Dermis blood vessel endothelial cell (primary cell): ENCODE measurements around the gene CLDN8. TPM values are rescaled to one million over a fixed set of nuclear protein-coding genes. Genes with fewer than 3 reads are reported as not detected.

Experiments used
- DNase-seq: peaks from one replicate; pipeline ENCODE4 v3.0.0; 2010
- total RNA-seq: library from RNA; depleted of rRNA; stranded (reverse); fragments of >200 nt; gene quantifications from 2 replicates; pipeline ENCODE4 v1.2.3, GENCODE V29; 2014

The CLDN8 gene
- total RNA-seq: not detected in 2 replicates

DNA sequence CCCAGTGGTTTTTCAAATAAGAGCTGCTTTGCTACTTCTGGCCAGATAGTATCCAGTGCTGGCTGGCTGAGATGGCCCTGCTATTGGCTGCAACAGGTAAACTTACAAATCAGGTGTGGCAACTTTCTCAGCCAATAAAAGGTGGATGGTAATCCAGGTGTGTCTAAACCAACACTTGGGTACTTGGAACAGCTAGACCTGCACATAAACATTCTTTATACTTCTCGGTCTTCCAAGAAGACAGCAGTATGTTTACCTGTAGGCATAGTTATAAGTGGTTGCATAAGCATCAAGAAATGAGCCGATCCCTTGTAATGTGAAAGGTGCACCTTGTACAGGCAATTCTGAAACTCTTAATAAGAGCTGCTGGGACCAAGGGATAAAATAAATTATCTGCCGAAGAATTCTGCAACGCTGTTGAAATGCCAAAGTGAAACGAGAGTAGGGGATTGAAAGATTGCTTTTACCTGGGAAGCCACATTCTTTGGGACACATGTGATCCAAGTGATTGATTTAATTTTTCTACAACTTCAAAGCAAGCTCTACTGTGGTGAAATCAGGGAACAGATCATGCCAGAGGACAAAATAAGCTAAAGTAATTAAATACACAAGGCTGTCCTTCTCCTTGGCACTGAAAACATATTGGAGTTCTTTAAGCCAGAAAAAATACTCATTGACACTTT, at the start of gene CLDN8:
Gene CLDN8, minus strand, starts transcription at position 57 of the 683 bp plus-strand sequence. CDS start 172 bp downstream, outside the sequence.
- no peak for DNase-seq

GRCh38 chr21:30257773-30258172, 41.9 kb upstream of the CLDN8 start:
- no peak for DNase-seq

DNA sequence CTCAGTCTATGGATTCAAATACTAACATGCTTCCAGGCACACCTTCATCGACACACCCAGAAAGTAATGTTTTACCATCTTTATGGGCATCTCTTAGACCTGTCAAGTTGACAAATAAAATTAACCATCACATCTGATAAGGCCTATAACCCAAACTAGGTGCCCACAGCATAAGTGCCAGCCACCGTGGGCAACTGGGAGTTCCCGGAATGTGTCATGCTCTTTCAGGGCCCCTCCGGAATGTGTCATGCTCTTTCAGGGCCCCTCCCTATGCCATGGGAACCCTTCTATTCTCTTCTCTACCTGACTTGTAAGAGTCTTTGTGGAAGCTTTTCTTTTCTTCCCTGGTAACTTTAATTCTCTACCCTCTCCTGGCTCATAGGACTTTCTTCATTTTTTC, 40.2 kb upstream of the CLDN8 start:
- no peak for DNase-seq

DNA sequence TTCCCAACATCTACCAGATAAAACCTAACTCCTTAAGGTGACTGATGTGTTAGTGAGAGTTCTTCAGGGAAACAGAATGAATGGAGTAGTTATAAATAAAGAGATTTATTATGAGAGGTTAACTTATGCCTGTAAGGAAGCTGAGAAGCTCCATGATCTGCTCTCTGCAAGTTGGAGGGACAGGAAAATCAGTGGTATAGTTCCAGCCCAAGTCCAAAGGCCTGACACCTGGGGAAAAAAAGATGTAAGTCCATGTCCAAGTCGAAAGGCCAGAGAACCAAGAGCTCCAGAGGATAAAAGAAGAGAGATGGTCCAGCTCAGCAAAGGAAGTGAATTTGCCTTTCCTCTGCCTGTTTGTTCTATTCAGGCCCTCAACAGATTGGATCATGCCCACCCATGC, 39.8 kb upstream of the CLDN8 start:
- DNase-seq: no peak

- no peak for DNase-seq
These were observed 35.9 kb upstream of the CLDN8 start for GRCh38 chr21:30251781-30252180.

GRCh38 chr21:30249936-30250335, 34.0 kb upstream of the CLDN8 start:
- no peak for DNase-seq

DNA sequence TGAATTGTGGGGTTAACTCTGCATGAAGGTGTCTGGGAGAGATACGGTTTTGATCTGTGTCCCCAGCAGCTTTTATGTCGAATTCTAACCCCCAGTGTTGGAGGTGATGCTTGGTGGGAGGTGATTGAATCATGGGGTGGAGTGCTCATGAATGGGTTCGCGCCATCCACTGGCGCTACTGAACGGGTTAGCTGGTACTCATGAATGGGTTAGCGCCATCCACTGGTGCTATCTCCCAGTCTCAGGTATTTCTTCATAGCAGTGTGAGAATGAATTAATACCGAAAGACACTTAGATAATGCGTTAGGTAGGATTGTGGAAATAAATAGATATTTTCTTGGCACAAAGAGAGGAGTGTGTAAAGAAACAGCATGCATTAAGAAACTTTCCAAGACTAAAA, 32.9 kb upstream of the CLDN8 start:
- DNase-seq: no peak

DNA sequence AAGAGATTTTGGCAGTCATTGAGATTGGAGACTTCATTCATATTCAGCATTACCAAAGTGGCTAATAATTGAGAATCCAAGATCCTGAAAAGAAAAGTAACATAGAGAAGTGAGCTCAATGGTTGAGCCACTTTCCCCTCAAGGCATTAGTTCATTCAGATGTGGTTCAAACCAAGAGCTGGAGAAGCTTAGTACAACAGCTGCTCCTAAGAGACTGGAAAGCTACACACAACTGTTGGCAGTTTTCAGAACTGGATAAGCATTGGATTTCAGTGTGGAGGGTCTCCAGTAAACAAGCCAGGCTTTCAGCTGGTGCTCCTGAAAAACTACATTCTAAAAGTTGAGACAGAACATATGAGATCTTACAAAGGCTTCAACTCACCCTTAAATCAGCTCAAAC, 29.2 kb upstream of the CLDN8 start:
- DNase-seq: no peak

GRCh38 chr21:30243691-30244090, 27.8 kb upstream of the CLDN8 start:
- DNase-seq: no peak

- DNase-seq: no peak
These were observed 24.8 kb upstream of the CLDN8 start for GRCh38 chr21:30240661-30241060.

DNA sequence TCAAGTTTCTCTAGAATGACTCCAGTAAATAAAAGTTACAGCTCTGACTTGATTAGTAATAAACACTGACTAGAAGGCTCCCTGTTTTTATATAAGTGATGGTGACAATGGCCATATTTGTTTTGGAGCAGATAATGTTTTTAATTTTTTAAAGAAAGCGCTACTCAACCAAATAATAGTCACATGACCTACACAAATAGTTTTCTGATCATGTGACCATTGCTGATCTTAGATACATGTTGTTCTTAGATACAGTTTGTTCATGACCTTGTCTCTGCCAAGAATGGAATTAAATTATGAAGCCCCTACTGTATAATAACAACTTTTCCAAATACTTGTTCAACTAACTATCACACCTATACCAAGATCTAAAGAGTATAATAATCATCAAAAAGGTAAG, 22.3 kb upstream of the CLDN8 start:
- no peak for DNase-seq

DNA sequence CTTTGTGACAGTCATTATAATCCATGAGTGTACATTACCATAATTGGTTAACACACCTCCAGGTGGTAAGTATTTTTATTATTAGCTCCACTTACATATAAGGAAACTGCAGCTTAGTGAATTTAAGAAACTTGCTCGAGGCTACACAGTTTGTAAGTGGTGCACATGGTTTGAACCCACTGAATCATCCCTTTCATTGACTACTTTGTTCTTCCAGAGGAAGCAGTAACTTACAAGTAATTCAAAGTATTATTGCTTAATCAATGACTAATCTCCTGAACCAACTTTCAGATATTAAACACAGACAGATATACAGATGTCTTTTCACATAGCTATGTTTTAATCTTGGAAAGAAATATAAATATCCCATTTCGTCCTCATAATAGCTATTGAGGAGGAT, 18.7 kb upstream of the CLDN8 start:
- DNase-seq: no peak

GRCh38 chr21:30234050-30234449, 18.2 kb upstream of the CLDN8 start:
- DNase-seq: no peak

DNA sequence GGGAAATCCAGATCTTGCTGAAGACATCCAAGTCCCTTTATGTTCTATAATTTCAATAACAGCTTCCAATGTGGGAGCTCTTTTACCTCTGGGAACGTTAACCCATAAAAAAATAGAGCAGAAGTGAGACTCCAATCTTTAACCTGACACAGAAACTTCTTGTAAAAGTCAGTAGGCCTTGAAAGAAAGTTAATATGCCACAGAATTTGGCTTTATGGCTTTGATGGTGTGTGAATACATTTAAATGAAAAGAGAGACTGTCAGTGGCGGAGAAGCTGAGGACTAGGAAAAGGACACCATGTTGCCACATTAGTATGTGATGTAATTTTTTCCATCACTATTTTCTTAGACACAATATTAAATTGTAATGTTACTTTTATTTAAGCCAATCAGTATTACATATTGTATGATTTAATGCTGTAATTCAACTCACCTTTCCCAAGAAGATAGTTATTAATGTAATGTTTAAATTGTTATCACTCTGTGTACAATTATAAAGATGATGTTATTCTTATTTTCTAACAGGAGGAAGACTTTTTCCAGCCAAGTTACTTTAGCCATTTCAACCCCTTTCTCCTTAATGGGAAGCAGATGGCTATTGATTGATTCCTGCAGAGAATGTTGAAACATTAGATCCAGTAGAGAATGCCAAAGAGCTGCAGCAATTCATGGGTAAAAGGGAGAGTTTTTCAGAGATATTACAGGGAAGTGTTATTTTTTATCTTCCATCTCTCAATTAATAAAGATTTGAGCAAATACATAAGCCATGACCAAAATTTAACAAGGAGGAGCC, 17.5 kb upstream of the CLDN8 start:
- DNase-seq: no peak

GRCh38 chr21:30232011-30232410, 16.1 kb upstream of the CLDN8 start:
- no peak for DNase-seq

DNA sequence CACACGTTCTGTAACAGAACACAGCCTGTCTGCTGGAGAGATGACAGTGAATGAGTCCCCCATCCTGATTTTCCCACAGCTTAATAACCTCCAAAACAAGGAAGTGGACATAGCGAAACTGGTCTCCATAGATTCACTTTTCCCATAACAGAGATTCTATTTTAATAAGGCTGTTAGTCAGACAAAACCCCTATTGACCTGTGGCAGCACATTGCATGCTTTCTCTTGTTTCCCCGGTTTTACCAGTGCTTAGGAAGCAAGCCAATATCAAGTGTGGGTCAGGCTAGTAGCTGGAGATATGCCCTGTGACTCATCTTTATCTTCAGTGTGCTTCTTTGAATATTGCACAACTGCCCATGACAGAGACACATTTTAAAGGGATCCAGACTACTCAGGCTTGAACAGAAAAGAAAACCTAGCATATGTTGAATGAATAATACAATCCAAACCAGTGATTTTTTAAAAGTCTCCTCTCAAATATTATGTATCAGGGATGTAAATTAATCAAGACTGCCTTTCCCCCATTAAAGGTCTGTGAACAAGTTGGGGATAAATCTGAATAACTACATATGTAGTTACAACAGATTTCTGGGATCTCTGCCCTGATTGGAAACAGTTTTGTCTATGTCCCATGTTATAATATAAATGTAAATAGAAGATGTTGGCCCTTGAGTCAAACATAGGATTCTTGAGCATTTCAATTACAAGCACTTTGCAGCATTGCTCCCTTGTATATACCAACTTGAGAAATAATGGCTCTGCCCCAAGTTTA, 11.9 kb upstream of the CLDN8 start:
- DNase-seq: no peak

GRCh38 chr21:30227128-30227527, 11.2 kb upstream of the CLDN8 start:
- no peak for DNase-seq

GRCh38 chr21:30223596-30223995, 7.7 kb upstream of the CLDN8 start:
- no peak for DNase-seq

DNA sequence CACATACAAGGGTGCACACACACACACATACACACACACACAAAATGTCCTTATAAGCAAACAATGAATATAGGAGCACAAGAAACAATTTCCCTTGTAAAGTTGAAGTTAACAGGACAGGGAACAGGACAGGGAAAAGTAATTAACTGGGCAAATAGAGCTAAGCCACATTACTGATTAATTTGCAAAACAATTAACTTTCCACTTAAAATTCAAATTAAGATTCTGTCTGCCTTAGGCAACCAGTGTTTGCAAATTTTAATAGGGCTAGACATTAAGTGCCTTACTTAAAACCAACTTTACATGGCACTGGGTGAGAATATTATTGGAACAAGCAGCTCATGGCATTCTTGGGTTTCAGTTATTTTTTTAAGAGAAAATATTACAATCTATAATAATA, 6.8 kb upstream of the CLDN8 start:
- DNase-seq: no peak

GRCh38 chr21:30211071-30211470, 4.8 kb downstream of the CLDN8 start:
- DNase-seq: no peak

DNA sequence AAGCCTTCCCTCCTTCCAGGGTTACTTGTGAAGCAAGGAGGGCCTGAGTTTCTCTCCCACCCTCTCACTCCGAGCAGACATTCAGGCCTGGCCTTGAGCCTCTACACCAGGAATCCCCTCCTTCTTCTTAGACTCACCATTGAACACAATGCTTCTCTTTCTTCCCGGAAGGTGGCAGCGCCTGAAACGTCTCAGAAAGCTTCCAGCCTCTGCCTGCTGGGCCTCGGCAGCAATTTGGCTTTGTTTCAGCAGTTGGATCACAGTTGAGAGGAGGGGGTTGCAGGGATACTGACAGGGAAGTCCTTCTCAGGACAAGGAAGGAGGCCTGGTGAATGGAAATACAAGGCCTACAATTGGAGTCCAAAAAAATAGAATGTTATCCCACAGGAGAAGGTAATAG, 6.3 kb downstream of the CLDN8 start:
- DNase-seq: no peak

- no peak for DNase-seq
These were observed 8.7 kb downstream of the CLDN8 start for GRCh38 chr21:30207252-30207579.

- no peak for DNase-seq
These were observed 9.2 kb downstream of the CLDN8 start for GRCh38 chr21:30206551-30207251.
